GM19452 (cell line): ENCODE measurements around the gene PALM3.

ENCODE experiments used
- ATAC-seq: cut with Tn5 transposase; IDR thresholded peaks from one replicate; pipeline ENCODE4 v1.9.1; 2021; ENCODE audit not compliant: unreplicated experiment

PALM3 gene

DNA sequence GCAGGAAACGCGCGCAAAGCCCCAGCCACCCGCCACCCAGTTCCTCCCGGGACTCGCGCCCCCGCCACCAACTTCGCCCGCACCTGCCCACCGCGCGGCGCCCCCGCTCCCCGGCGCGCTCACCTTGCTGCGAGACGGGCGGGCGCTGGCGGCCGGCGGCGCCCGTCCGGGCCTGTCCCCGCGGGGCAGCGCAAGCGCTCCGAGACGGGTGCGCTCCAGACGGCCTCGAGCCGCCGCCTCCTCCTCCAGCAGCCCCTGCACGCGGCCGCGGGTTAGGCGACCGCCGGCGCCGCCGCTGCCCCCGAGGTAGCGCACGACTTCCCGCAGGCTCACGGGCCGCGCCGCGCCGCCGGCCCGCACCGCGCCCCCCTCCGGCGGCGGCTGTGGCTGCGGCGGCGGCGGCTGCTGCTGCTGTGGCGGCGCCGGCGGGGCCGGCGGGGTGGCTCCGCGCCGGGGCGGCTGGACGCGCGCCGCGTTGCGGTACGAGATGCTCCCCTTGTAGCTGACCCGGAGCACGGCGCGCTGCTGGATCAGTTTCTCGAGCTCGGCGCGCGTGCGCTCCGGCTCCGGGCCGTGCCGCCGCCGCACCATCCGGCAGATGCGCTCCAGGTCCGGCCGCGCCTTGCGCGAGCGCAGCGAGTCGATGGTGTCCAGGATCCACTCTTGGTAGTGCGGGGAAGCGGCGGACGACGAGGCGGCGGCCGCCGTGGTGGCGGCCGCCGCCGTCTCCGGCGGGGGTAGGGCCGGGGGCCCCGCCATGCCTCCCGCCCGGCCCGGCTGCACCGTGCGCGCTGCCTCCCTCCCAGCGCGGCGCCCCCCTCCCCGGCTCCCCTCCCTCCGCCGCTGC, 28.0 kb upstream of the PALM3 start:
- peak; percentile 19 for ATAC-seq

DNA sequence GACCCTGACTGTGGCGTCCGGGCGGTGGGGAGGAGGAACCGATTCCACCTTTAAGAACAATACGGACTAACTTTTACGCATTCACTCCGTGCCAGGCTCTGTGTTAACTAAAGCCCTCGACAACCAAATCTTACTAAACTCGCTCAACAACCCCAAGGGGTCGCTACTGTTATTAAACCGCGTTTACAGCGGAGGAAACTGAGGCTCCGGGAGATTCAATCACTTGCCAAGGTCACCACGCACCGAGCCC, 27.5 kb upstream of the PALM3 start:
- ATAC-seq = no peak

DNA sequence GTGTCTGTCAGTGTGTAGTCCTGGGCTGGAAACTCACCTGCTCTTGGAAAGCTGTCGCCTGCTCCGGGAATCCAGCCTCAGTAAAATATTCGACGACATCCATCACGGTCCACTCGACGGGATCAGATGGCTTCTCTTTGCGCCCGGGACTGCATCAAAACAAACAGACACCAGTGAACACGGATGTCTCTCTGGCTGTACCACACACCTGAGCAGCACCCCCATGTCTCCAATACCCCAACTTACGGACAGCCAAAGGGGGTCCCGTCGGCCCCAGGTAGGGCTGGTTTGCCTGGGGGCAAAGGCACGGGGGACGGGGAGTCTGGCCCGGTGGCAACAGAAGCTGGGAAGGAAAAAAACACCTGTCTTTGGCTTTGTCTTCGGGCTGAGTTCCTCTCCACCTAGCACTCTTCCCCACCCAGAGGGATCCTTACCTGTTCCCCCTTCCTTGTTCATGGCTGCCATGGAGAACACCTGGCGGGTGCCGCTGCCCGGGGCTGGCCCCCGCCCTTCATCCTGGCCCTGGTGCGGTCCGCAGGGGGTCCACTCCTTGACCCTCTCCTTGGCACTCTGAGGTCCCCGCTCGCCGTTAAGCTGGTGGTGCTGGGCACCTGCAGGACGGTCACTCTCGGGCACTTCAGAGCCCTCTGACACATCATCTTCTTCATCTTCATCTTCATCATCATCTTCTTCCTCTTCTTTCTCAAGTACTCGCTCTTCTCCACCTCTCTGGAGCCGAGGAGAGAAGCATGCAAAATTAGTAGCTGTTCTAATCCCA, 26.9 kb upstream of the PALM3 start:
- no peak for ATAC-seq

GRCh38 chr19:14086098-14086497, 24.2 kb upstream of the PALM3 start:
- no peak for ATAC-seq

DNA sequence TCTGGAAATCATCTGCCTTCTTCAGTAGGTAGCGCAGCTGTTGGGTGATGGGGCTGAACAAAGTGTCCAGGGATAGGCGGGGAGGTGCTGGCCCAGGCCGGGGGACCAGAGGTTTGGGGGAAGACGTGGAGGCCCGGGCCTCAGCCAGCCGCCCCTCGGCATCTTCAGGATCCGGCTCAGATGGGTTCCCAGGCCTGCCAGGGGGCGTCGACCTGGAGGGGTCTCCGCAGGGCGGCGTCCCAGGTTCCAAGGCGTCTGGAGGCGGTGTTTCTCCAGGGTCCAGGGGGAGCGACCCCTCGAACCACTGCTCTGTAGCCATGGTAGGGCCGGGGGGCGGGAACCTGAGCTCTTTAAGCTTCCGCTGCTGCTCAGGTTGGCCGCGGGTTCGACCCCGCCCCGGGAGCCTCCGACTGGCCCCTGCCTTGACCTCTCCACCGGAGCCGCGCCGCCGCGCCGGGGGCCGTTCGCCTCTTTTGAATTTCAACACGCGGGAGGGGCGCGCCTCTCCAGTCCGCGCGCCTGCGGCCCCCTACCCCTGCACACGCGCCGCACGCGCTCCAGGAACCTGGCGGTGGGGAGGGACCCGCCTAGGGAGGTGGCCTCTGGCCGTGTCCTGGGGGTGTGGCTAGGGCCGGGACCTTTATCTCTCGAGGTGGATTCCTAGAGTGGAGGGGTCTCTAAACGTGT, 23.6 kb upstream of the PALM3 start, which contains the start of gene C19orf67:
Gene C19orf67 (minus strand): TSS at position 475 of the 687 bp plus-strand sequence. CDS start 156 bp downstream, at position 319.
- no peak for ATAC-seq

GRCh38 chr19:14082675-14082960, 20.7 kb upstream of the PALM3 start:
- ATAC-seq = no peak

- ATAC-seq = peak; percentile 15
These were observed 20.2 kb upstream of the PALM3 start for GRCh38 chr19:14081797-14082674.

GRCh38 chr19:14080887-14081796, 19.3 kb upstream of the PALM3 start:
- ATAC-seq = peak; percentile 78

DNA sequence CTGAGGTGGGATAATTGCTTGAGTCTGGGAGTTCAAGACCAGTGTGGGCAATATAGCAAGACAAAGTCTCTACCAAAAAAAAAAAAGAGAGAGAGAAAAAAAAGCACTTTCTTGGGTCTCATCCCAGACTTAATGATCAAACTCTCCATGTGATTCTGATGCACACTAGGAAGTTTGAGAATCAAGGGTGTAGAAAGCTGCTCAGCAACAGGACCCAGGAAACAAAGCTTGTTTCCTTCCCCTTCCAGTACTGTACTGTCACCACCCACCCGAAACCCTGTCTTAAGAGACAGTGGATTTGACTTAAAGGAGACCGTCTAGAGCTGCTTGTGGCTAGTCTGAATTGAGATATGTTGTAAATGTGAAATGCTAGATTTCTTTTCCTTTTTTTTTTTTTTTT, 16.5 kb upstream of the PALM3 start:
- ATAC-seq = no peak

DNA sequence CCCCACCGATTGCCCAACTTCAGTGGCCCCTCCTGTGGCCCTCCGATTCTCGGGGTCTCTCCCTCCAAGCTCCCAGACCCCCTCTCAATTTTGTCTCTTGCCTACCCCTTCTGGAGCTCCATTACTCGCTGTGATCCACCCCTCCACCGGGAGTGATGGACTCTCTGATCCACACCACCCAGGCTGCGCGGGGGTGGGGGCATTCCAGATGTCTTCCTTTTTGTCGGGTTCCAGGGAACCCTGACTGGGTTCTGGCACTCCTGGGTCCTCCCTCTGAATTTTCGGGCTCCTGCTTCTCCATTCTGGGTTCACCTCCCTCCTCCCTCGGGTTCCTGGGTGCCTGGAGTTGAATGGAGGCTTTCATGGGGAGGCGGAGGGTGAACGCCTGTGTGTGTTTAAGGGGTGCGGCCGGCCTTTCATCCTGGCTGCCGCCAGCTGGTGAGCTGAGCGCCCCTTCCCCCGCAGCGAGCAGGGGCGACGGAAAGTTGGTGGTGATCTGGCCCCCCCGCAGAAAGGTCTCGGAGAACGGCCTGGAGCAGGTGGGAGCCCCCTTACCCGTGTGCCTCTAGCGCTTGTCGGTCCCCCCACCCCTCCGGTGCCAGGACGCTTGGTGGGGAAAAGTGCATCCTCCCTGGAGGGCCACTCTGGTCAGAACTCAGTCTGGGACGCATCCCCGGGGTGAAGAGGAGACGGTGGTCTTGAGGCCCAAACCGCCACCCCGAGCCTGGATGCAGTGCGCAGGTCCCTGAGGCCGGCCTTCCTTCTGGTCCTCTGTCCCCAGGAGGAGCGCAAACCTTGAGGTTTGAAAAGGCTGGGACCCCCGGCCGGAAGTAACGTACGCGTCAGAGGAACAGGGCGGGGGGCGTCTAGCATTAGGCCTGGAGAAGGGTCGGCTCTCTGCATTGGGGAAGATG, 12.3 kb upstream of the PALM3 start:
- no peak for ATAC-seq

GRCh38 chr19:14073261-14073924, 11.5 kb upstream of the PALM3 start:
- peak; percentile 47 for ATAC-seq

- ATAC-seq = no peak
These were observed 10.8 kb upstream of the PALM3 start, which contains the start of gene MISP3 for GRCh38 chr19:14072535-14073260. TSS of gene MISP3 (plus strand) at chr19:14072786. CDS start at chr19:14073310, 524 bp downstream.

GRCh38 chr19:14070268-14071050, 8.6 kb upstream of the PALM3 start:
- no peak for ATAC-seq

DNA sequence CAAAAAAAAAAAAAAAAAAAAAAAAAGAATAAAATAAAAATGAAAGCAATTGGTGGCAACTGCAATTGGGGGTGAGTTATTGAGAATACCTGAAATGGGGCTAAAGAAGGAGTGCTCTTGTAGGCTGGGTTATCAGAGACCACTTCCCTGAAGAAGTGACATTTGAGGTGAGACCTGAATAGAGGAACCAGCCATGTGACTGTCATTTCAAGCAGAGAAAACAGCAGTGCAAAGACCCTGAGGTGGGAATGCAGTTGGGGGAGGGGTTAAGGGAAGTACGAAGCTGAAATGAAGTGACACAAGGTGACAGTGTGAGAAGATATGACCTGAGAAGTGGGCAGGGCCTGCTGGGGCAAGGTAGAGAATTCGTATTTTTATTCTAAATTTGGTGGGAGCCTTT, 4.3 kb upstream of the PALM3 start:
- ATAC-seq = no peak

GRCh38 chr19:14063105-14063504, 1.2 kb upstream of the PALM3 start:
- ATAC-seq = no peak

- no peak for ATAC-seq
These were observed 631 bp upstream of the PALM3 start for GRCh38 chr19:14062558-14062855.

- ATAC-seq = no peak
These were observed 661 bp downstream of the PALM3 start for GRCh38 chr19:14061081-14061749.
